Motor neuron (in vitro differentiated cells): ENCODE measurements around the gene SFMBT1. TPM values are rescaled to one million over a fixed set of nuclear protein-coding genes. Genes with fewer than 3 reads are reported as not detected.
A peak's percentile ranks its signal among the peaks of the same experiment; 100 is the strongest.

Experiments
- ATAC-seq, 8 experiments: fragments of 200-7000 bp; cut with Tn5 transposase; replicated peaks in 6 of 8; 2 replicates each; pipeline ENCODE4 v1.8.0; 2021; ENCODE audit warnings: mild to moderate bottlenecking in 8 of 8, moderate library complexity in 8 of 8
- H3K27ac ChIP-seq, 2 donors: fragments of 250-450 bp; sonication (Bioruptor Pico); 2 replicates each; pipeline ENCODE4 v1.9.0; 2021; ENCODE audit warnings: antibody characterized with exemption in 2 of 2, mild to moderate bottlenecking in 2 of 2, moderate library complexity in 1 of 2
- H3K4me1 ChIP-seq, 2 donors: fragments of 250-450 bp; sonication (Bioruptor Pico); replicated peaks in 1 of 2; 2 replicates each; pipeline ENCODE4 v1.6.1; 2021; ENCODE audit warnings: antibody characterized with exemption in 2 of 2, mild to moderate bottlenecking in 2 of 2, moderate library complexity in 1 of 2
- H3K4me3 ChIP-seq, 5 donors: fragments of 250-450 bp; sonication (Bioruptor Pico); 2 replicates each; pipeline ENCODE4 v1.9.0; 2021; ENCODE audit warnings: antibody characterized with exemption in 5 of 5, mild to moderate bottlenecking in 5 of 5, moderate library complexity in 4 of 5
- WGBS, 10 experiments: fragments of 450-650 bp; shearing (Covaris generic); methylation state at CpG; one replicate each; pipeline ENCODE4 v1.0.0; 2022; 5-methylcytosine and 5-hydroxymethylcytosine counted together
- in situ Hi-C, 9 experiments: fragments of 400-800 bp; cut with MboI; loops; one replicate each; pipeline ENCODE4 v1.15.0; 2021; ENCODE audit warnings: low sequenced_read_pairs in 9 of 9, low pct_unique_long_range_greater_than_20kb in 2 of 9; ENCODE audit not compliant: unreplicated experiment in 9 of 9
- total RNA-seq, 8 experiments: library from RNA; unstranded; fragments of 300-600 nt; gene quantifications; 2 replicates each; pipeline versions ENCODE4 v1.2.3 to v1.2.4, GENCODE V29; 2022

The SFMBT1 gene
- total RNA-seq, 8 experiments from 2014 or later = 7.5 to 22.3 (median 10.8) TPM

DNA sequence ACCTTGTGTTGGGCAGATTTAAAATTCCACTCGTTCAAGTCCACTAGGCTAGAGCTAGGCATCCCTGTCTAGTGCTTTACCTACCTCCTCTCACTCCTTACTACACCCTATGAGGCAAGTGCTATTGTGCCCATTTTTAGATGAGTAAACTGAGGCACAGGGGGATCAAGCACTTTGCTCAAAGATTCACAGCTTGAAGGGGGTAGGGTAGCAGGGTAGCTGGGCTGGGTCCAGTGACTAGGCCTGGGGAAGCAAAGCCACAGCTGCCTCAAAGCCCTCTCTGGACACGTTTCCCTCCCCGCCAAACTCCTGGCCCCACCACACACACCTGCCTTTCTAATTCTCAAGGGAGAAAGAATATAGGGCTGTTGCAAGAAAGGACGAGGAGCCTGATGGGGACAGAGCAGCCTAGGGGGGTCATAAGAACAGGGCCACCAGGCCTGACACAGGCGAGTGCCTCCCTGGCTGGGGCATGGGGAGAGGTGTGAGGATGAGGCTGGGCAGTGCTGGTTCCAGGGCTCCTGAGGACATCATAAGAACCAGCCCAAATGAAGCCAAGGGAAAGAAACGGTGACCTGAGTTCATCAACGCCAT, 34.8 kb upstream of the SFMBT1 start:
- no peak overlapping the region for H3K27ac ChIP-seq
- WGBS, 10 experiments = 28 to 100% (median 91%) methylated on average over 1 to 2 of the region's 7 CpGs; no CpG with 5 or more reads in 4 of the 10 experiments
- in situ Hi-C loops = loop anchor here in 1 of 9 experiments (25.0 kb wide), 1 partner anchor 218 kb away; no protein-coding TSS in a partner anchor

DNA sequence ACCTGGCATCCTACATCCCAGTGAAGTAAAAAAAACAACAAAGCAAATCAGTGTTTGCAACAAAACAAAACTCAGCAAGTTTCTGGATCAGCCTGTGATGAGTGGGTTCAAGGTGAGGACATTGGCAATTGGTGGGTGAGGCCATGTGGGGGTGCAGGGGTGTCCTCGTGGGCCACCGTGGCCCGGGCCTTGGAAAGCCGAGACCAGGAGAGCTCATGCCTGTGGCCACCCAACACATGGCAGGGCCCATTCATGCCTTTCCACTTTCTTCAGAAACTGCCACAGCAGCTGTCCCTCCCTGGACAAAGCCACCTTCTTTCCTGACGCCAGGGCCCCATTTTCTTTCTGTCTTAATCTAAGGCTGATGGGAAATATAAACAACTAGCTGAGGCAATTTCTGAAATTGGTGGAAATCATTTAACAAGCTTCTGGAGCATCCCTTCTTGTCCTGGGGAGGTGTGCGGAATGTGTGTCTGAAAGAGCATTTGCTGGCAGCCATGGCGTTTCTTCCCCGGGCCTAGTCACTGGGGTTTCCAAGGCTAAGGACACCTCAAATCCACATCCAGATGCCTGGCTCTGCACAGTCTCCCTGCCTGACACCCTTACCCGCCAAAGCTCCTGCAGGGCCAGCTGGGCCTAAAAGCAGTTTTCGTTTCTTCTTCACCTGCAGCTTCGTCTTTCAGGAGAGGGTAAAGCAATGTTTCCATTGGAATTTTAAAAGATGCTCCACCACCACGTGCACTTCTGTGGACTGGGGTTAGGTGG, 34.1 kb upstream of the SFMBT1 start:
- 0 to 100% (median 86%) methylated on average over 1 to 8 of the region's 12 CpGs; no CpG with 5 or more reads in 1 of the 10 experiments for WGBS, 10 experiments
- no peak overlapping the region for H3K4me3 ChIP-seq
- ATAC-seq = no peak
- no peak overlapping the region for H3K27ac ChIP-seq
- in situ Hi-C loops = loop anchor here in 1 of 9 experiments (25.0 kb wide), 1 partner anchor 218 kb away; no protein-coding TSS in a partner anchor
- peaks cover 5 to 6% of the 10 kb centered on the region in 2 donors for H3K4me1 ChIP-seq

More for the DNA sequence above, 34.8 kb upstream of the SFMBT1 start:
- peaks cover 9 to 11% of the 10 kb centered on the region in 2 donors for H3K4me1 ChIP-seq
- ATAC-seq = no peak
- H3K4me3 ChIP-seq = no peak overlapping the region

DNA sequence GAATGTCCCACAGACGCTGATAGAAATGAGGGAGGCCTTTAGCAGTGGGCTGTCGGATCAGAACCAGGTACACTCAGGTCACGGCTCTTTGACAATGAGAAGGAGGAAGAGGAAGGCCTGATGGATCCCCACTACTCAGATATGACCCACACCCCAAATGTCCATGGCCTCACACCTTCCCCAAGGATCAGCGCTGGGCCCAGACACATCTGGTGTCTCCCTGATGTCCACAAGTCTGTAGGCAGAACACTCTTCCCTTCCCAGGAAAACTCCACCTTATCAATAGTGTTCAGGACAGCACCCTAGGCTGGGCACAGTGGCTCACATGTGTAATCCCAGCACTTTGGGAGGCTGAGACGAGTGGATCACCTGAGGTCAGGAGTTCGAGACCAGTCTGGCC, 33.3 kb upstream of the SFMBT1 start:
- Histone ChIP-seq H3K4me1 (no peaks in the 10 kb centered on the region), H3K27ac (no peak overlapping the region), H3K4me3 (no peak overlapping the region)
- no peak for ATAC-seq
- 80 to 93% (median 91%) methylated on average over 1 to 4 of the region's 6 CpGs; no CpG with 5 or more reads in 6 of the 10 experiments for WGBS, 10 experiments
- in situ Hi-C loops = loop anchor here in 1 of 9 experiments (25.0 kb wide), 1 partner anchor 217 kb away; no protein-coding TSS in a partner anchor

DNA sequence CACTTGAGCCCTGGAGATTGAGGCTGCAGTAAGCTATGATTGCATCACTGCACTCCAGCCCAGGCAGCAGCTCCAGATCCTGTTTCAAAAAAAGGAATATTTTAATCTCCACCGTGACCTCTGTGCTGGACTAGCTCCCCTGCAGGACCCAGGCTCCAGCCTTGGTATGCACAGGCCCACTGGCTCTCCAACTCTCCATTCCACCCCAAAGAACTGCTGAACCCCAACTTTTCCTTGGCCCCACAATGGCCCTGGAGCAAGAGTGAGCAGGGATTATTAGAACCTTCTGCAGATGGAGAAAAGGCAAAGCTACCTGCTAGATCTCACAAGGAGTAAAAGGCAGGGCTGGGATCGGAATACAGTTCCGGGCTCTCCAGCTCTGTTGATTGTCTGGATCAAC, 32.8 kb upstream of the SFMBT1 start:
- Histone ChIP-seq H3K27ac (no peak overlapping the region), H3K4me3 (no peak overlapping the region), H3K4me1 (no peaks in the 10 kb centered on the region)
- in situ Hi-C loops = loop anchor here in 1 of 9 experiments (25.0 kb wide), 1 partner anchor 216 kb away; no protein-coding TSS in a partner anchor
- ATAC-seq = no peak
- 80 to 100% (median 95%) methylated on average over 1 to 3 of the region's 3 CpGs; no CpG with 5 or more reads in 6 of the 10 experiments for WGBS, 10 experiments

DNA sequence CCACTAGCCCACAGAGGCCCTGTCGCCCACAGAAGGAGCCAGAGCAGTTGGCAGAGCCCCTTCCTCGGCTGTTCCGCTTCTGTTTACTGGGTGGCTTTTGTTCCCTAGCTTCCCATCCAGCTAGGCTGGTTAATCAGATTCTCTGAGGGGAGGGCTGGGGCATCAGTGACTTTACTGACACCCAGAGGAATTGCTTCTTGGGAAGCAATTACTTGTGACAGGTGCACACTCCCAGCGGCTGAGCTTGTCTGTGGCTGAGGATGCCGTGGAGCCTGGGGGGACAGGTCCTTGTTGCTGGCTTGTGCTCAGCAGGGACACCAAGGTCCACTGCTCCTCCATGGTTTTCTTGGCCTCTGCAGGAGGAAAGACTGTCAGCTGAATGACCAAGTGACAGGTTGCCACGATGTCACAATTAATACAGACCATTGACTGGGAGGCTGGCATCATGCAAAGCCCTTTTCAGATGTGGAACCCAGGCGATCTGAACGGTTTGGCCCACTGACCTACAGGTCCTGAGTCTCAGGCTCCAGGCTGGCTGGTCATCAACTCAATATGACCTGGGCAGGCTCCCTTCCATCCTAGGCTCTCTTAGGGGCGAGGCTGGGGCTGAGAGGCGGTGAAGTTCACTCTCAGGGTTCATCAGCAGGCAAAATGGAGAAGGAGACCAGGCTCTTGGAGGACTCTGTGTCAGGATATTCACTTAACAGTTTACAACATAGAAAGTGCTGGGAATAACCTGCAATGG, 31.8 kb upstream of the SFMBT1 start:
- Histone ChIP-seq H3K4me3 (no peak overlapping the region), H3K4me1 (no peaks in the 10 kb centered on the region), H3K27ac (no peak overlapping the region)
- 53 to 93% (median 85%) methylated on average over 2 to 5 of the region's 10 CpGs; no CpG with 5 or more reads in 5 of the 10 experiments for whole genome bisulfite sequencing, 10 experiments
- in situ Hi-C loops = loop anchor here in 1 of 9 experiments (25.0 kb wide), 1 partner anchor 215 kb away; no protein-coding TSS in a partner anchor
- no peak for ATAC-seq

DNA sequence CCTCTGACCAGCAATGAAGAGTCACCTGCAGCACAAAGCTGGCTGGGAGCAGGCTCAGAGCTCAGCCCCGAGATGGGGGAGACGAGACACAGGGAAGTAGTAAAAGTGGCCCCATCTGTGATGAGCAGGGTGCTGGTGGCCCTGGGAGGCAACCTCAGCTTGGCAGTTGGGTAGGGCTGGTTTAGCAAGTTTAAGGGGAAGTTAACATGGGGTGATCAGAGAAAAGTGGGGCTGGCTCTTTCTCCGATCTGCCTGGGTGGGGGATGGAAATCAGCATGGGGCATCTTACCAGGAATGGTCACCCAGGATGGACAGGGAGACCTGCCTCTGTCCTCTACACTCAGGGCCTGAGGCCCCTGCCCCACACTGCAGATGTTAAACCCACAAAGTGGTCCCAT, 29.9 kb upstream of the SFMBT1 start:
- ATAC-seq = no peak

DNA sequence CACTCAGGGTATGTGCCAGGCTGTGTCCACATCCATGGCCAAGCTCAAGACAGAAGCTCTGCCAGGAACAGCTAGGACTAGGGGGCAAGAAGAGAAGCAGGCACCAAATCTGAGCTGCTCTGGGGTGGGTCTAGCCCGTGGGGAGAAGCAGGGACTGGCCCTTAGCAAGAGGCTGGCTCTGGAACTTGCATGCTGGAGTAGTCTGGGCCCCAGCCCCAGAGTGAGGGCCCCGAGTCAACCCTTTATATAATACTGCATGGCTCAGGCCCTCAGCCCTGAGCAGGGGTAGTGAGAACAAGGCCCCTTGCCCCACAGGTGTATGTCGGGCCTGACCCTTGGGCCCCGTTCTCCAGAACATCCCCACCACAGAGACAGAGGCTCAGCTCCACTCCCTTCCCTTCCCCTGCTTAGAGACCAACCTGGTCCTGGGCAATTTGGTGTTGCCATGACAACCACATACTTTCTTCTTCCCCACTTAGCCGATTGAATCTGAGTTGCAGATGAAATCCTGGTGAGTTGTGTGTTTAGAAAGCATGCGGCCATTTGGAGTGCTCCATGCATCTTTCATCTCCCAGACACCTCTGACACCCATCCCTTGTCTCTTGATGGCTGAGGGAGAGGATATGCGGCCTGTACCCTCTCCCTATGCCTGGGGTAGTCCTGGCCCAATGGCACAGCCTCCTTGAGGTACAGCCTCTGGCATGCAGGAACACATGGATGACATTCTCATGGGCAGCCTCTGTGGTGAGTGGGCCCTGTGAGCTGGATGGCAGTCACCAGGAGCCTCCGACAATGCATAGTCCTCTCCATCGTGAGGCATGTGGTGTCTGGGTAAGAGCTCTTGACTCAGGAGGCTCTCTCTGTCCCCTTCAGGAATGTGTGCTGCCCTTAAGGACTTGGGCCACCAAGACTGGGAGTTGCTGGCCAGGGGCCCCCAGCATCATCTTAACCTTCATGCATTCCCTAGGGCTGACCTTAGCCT, 29.2 kb upstream of the SFMBT1 start:
- Histone ChIP-seq H3K4me3 (no peak overlapping the region), H3K27ac (no peak overlapping the region), H3K4me1 (peaks cover 3 to 4% of the 10 kb centered on the region in 2 donors)
- no peak for ATAC-seq
- 64 to 100% (median 90%) methylated on average over 1 to 3 of the region's 9 CpGs; no CpG with 5 or more reads in 5 of the 10 experiments for WGBS, 10 experiments
- in situ Hi-C loops = loop anchor here in 2 of 9 experiments (25.0 kb wide), 2 partner anchors 188 to 213 kb away; partner anchors contain the start of gene STIMATE (in 1 of the 2)

More for the DNA sequence above, 29.9 kb upstream of the SFMBT1 start:
- in situ Hi-C loops = loop anchor here in 1 of 9 experiments (25.0 kb wide), 1 partner anchor 213 kb away; no protein-coding TSS in a partner anchor
- Histone ChIP-seq H3K4me1 (peaks cover 3 to 4% of the 10 kb centered on the region in 2 donors), H3K4me3 (no peak overlapping the region), H3K27ac (no peak overlapping the region)
- 94 to 100% (median 100%) methylated on average over 1 to 2 of the region's 3 CpGs; no CpG with 5 or more reads in 7 of the 10 experiments for WGBS, 10 experiments

DNA sequence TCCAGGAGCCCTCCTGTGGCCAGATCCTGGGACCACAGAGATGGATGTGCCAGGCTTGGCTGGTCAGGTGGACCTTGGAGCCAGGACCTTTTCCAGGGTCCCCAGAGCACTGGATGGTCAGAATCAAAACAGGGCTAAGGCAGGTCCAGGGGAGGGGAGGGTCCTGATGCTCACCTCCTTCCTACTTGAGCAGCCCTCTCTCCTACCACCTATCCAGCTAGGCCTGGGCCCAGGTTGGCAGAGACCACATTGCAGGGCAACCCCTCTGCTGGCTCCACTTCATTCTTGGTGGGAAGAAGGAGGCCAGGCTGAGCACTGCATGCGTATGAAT, 28.5 kb upstream of the SFMBT1 start:
- in situ Hi-C loops = loop anchor here in 1 of 9 experiments (25.0 kb wide), 1 partner anchor 187 kb away; the partner anchor contains the start of gene STIMATE
- WGBS, 10 experiments = 80 to 100% (median 100%) methylated on average over 1 of the region's 1 CpG; no CpG with 5 or more reads in 6 of the 10 experiments
- Histone ChIP-seq H3K4me1 (peaks cover 3 to 4% of the 10 kb centered on the region in 2 donors), H3K27ac (no peak overlapping the region), H3K4me3 (no peak overlapping the region)
- ATAC-seq = no peak

DNA sequence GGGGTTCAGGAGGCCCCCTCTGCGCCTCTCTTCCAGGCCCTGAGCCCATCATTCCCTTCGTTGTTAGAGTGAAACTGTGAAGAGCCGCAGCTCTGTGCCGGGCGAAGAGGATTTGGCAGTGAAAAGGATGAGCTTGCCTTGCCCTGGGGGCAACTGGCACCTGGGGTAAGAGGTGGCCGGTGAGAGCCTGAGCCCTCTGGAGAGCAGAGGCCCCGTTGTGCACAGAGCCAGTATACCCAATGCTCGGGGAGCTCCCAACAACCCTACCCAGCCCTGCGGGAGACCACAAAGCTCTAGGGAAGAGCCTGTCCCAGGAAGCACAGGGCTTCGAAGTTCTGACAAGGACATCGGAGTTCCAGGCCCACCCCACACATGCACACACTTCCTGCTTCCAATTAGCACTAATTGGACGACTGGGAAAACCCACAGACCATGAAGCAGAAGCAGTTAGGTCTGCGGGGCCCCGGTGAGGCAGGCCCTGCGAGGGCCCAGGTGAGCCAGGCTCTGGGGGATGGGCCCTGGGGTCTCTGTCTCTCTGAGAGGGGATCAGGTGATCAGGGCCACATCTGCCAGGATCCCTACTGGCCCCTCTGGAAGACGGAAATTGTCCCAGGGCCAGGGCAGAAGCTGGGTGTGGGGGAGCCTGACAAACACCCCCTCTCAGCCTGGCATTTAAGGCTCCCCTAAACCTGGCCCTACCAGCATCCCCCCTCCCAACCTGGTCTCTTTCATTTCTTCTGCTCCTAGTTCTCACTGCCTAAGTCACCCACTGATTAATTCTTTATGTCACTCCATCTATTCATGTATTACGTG, 27.9 kb upstream of the SFMBT1 start:
- H3K4me3 ChIP-seq = no peak overlapping the region
- no peak overlapping the region for H3K27ac ChIP-seq
- peak in 1 of 8 experiments; percentile 9 for ATAC-seq
- in situ Hi-C loops = loop anchor here in 1 of 9 experiments (25.0 kb wide), 1 partner anchor 186 kb away; the partner anchor contains the start of gene STIMATE
- peaks cover 3 to 4% of the 10 kb centered on the region in 2 donors for H3K4me1 ChIP-seq
- 0 to 100% (median 100%) methylated on average over 1 to 5 of the region's 17 CpGs; no CpG with 5 or more reads in 5 of the 10 experiments for WGBS, 10 experiments

DNA sequence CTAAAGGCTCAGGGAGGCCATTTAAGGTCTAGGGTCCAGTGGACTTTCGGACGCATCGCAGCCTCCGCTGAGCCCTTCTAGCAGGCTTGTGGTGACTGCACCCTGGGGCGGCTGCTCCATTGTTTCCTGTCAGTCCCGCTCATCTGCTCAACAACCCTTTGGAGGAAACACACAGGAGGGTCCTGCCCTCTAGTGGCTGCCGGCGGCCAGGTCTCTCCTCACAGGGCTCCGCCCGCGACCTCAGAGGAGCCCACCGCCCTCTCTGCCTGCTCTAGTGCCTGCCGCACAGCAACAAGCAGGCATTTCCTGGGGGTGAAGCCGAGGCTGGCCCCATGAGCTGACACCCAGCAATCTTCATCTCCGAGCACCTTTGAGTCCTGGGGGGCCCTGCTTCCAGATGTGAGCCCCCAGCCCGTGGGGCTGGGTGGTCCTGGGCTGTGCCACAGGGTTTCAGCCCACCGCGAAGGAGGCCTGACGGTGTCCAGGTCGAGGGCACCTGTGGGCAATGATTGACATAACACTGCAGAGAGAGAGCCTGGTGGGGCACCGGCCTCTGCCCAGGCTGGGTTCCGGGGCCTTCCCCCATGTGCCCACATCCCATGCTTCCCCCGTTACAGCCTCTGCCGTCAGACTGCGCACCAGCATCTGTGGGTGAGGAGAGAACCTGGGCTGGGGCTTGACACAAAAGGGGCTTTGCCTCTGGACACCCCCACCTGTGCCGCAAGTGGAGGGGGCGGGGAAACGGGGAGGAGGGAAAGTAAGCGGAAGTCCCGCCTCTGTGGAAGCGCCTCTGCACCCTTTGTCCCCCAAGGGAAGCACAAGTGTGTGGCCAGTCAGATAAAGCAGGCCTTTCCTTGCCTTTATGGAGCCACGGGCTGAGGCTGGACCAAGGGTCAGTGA, 27.0 kb upstream of the SFMBT1 start:
- ATAC-seq = peak; percentile 79 to 95 (median 93)
- in situ Hi-C loops = loop anchor here in 1 of 9 experiments (25.0 kb wide), 1 partner anchor 186 kb away; the partner anchor contains the start of gene STIMATE
- WGBS, 10 experiments = 5 to 26% (median 13%) methylated on average over 1 to 8 of the region's 32 CpGs; no CpG with 5 or more reads in 6 of the 10 experiments
- H3K27ac ChIP-seq = no peak overlapping the region
- no peak overlapping the region for H3K4me3 ChIP-seq
- peaks cover 3 to 4% of the 10 kb centered on the region in 2 donors for H3K4me1 ChIP-seq
